Prostate gland (tissue), 2 donors: Measurements from ENCODE around the gene TRAF1.

Source experiments
- POLR2A ChIP-seq: fragments of 450-650 bp; IDR thresholded peaks from one replicate; pipeline ENCODE4 v1.6.1; 2016; ENCODE audit warnings: antibody characterized with exemption, mild to moderate bottlenecking
- POLR2AphosphoS5 ChIP-seq: sonication (generic); formaldehyde crosslinking; IDR thresholded peaks from one replicate; pipeline ENCODE4 v1.6.1; 2017; ENCODE audit warnings: antibody characterized with exemption
- TF ChIP-seq, protein P1 (sequence below), 4 experiments: fragments of 200-600 bp in 2 of 4; fragments of 450-650 bp in 2 of 4; sonication (generic) in 2 of 4; IDR thresholded peaks; 1 replicate in 3 of 4; 2 replicates in 1 of 4; pipeline ENCODE4 v1.5.1; 2016 to 2019; ENCODE audit warnings: antibody characterized with exemption in 4 of 4, mild to moderate bottlenecking in 2 of 4, moderate library complexity in 2 of 4

DNA sequence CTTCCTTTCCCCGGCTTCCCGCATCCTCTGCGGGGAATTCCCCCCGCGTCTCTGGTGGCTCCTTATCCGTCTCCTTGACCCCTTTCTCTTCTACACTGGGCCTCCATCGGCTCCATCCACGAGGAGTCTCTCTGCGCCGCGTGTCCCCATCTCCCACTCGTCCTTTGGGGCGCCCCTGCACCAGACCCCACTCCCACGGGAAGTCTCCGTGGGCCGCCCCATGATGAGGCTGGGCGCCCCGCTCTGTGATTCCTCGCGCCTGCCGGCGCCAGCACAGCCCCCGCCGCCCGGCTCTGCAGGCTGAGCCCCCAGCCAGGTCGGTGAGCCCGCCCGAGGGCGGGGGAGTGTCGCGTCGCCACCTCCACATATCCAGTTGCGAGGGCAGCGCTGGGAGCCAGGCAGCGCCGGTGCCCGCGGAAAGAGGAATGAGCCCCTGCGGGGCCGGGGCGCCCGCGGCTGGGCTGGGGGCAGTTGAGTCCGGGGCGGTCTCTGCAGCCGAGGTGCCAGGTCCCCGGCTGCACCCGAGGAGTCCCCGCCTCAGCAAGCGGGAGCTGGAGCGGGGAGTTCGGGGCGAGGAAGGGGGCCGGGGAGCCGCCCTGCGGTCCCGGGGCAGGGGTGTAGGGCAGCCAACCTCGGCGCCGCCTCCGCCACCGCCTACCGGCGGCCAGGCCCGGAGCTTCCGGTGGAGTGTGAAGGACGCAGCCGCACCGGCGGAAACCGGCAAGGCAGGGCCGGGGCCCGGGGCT lies 2.1 kb upstream of the TRAF1 start:
- no peak for TF ChIP-seq POLR2A
- peak; percentile 21 for TF ChIP-seq POLR2AphosphoS5
- TF ChIP-seq, protein P1, sequence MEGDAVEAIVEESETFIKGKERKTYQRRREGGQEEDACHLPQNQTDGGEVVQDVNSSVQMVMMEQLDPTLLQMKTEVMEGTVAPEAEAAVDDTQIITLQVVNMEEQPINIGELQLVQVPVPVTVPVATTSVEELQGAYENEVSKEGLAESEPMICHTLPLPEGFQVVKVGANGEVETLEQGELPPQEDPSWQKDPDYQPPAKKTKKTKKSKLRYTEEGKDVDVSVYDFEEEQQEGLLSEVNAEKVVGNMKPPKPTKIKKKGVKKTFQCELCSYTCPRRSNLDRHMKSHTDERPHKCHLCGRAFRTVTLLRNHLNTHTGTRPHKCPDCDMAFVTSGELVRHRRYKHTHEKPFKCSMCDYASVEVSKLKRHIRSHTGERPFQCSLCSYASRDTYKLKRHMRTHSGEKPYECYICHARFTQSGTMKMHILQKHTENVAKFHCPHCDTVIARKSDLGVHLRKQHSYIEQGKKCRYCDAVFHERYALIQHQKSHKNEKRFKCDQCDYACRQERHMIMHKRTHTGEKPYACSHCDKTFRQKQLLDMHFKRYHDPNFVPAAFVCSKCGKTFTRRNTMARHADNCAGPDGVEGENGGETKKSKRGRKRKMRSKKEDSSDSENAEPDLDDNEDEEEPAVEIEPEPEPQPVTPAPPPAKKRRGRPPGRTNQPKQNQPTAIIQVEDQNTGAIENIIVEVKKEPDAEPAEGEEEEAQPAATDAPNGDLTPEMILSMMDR (IDR thresholded peaks at IDR 0.05): peak in 1 of 4 experiments; percentile 39
